Measurements from ENCODE around the gene PELI1.

GRCh38 chr2:64137567-64137966 is 6.7 kb downstream of the PELI1 start:
- TF ChIP-seq CTCF (IDR thresholded peaks at IDR 0.05) (no peak), POLR2A (IDR thresholded peaks at IDR 0.05) (no peak)

Data from body of pancreas (tissue), 4 donors.